ENCODE measurements around the gene DNER. TPM values are rescaled to one million over a fixed set of nuclear protein-coding genes. Genes with fewer than 3 reads are reported as not detected.

DNER gene
- total and polyA plus RNA-seq, 2 of the 13 experiments (the other 11 are each of a cell fraction or from before 2014, with no cell fraction given) = not detected

- TF ChIP-seq KLF6 (CRISPR knock-in tag; IDR thresholded peaks at IDR 0.05) = no peak
- no peak for TF ChIP-seq ZBTB33 (CRISPR knock-in tag; IDR thresholded peaks at IDR 0.05)
- no peak for TF ChIP-seq UBTF (CRISPR knock-in tag; IDR thresholded peaks at IDR 0.05)
- no peak for TF ChIP-seq ZNF136 (CRISPR knock-in tag; IDR thresholded peaks at IDR 0.05; ENCODE audit: low read depth)
- TF ChIP-seq ZNF124 (CRISPR knock-in tag; IDR thresholded peaks at IDR 0.05) = no peak
Observed at GRCh38 chr2:229401171-229401865, 313.0 kb downstream of the DNER start (continued).

- Histone ChIP-seq H3K36me3 (replicated peaks in 1 of 2; ENCODE audit: control insufficient read depth in 1 of 2, insufficient read depth in 2 of 2, low read length in 2 of 2) (no peaks in the 10 kb centered on the region), H3K27me3 (ENCODE audit: control insufficient read depth in 1 of 2, insufficient read depth in 2 of 2, low read length in 2 of 2) (no peaks in the 10 kb centered on the region), H3K4me1 (ENCODE audit: insufficient read depth, low read length) (no peaks in the 10 kb centered on the region), H3K4me3 (replicated peaks in 1 of 3; ENCODE audit: insufficient read depth in 1 of 3, low read depth in 2 of 3, low read length in 3 of 3) (no peak overlapping the region), H3K9me3 (ENCODE audit: low read length) (peaks cover 33% of the 10 kb centered on the region), H4K20me1 (ENCODE audit: insufficient read depth, low read length) (no peaks in the 10 kb centered on the region), H3K79me2 (ENCODE audit: insufficient read depth, low read length) (no peaks in the 10 kb centered on the region), H3K9ac (ENCODE audit: insufficient read depth, low read depth, low read length) (no peak overlapping the region), H3K4me2 (ENCODE audit: low read depth, low read length) (no peak overlapping the region), H2AFZ (ENCODE audit: low read length) (no peak overlapping the region), H3K27ac (ENCODE audit: extremely low read length, insufficient read depth, low read length) (no peak overlapping the region)
- no peak for TF ChIP-seq ZNF619 (CRISPR knock-in tag; IDR thresholded peaks at IDR 0.05)
- no peak for TF ChIP-seq CERS6 (CRISPR knock-in tag; IDR thresholded peaks at IDR 0.05)
- TF ChIP-seq ZNF274 (CRISPR knock-in tag; IDR thresholded peaks at IDR 0.05) = no peak
- FAIRE-seq (no peak), DNase-seq (ENCODE audit: low spot score) (no peak), ATAC-seq (no peak)
- ChIA-PET CTCF (ENCODE audit: low intra/inter-chr PET ratio, low total read pairs) (no interaction called here), POLR2A (no interaction called here)
- intact Hi-C loops (cut with micrococcal nuclease; ENCODE audit: unreplicated experiment) (no loop called here), in situ Hi-C loops (cut with HindIII; ENCODE audit: extremely low pct_ligation_motif_present, low pct_unique_long_range_greater_than_20kb) (no loop called here)
- no TSS peak for BruUV-seq (replicated peaks)
- 21% methylated on average over 4 of the region's 4 CpGs for WGBS (ENCODE audit: low lambda C conversion rate)
Observed at GRCh38 chr2:229393926-229394325, 320.4 kb downstream of the DNER start.

Measured in HepG2 (cell line).